CD4-positive, alpha-beta T cell treated with Interleukin-15 for 1 hour (primary cell): Measurements from ENCODE around the gene SYDE2.
"Not testable (repeated sequence)": the region's sequence is repeated elsewhere in the genome, so short reads cannot be mapped to it uniquely, and the experiment has no call there.

ENCODE experiments used
- DNase-seq: peaks from one replicate; pipeline ENCODE4 v3.0.0-alpha.2; 2020

SYDE2 gene

DNA sequence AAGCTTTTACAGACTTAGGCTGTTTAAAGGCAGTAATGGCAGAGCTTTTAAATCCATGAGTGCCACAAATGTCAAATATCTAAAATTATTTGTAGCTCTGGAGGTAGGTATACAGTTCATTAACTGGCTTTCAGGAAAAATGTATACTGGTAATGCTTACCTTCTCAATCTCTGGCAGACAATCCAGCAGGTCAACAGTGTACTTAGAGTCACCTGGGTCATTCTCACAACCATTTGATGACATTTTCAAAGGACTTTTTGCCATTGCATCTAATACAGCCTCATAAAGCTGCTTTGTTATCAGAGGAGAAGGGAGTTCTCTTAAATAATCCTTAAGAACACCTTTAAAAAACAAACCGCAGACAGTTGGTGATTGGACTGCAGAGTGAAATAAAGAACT, 31.9 kb downstream of the SYDE2 start:
- no peak for DNase-seq

GRCh38 chr1:85166351-85166750, 34.5 kb downstream of the SYDE2 start:
- no peak for DNase-seq

DNA sequence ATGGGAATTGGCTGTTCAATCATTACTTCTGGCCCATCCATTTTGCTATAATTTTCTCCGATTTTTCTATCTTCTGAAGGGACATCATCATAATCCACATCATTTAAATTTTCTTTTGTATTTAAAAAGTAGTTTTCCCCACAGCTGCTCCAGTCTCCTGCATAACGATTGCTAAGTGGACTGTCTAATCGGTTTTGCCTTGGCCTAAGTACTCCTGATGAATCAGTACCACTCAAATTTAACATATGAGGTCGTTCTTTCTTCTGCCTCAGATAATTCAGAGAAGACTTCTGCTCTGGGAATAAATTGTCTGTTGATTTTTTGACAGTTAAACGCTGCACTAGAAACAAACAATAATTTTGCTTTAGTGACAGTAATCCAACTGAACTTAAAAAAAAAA, 41.9 kb downstream of the SYDE2 start:
- no peak for DNase-seq

- DNase-seq: no peak
These were observed 43.4 kb downstream of the SYDE2 start for GRCh38 chr1:85157436-85157835.

DNA sequence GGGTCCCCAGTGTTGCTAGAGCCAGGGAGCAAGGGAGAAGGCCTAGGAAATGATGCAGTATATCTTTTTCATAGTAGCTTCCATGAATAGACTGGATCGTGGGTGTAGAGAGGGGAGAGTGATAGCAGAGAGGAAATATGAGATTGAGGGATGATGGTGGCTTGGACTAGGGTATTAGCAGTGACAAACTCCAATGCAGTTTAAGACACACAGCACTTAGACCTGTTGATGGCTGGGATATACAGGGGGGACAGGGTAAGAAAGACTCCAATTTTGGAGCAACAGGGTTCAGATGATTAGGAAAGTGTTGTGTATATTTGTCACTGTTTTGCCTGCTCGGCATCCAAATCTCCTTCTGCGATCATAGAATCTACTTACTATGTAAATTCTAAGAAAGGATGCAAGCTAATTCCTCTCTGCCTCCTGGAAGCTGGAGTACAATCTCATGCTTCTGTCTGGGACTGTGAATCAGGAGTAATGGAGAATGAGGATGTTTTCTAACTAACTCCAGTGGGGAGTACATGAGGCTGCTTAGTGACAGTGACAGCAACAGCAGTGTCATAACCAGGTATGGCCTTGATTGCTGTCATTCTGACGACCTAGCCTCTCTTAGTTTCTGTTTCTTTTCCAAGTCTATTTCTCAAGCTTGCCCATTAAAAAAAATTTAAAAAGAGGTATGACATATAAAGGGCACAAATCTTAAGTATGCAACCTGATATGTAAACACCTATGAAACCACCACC, 47.5 kb downstream of the SYDE2 start:
- DNase-seq: no peak

DNA sequence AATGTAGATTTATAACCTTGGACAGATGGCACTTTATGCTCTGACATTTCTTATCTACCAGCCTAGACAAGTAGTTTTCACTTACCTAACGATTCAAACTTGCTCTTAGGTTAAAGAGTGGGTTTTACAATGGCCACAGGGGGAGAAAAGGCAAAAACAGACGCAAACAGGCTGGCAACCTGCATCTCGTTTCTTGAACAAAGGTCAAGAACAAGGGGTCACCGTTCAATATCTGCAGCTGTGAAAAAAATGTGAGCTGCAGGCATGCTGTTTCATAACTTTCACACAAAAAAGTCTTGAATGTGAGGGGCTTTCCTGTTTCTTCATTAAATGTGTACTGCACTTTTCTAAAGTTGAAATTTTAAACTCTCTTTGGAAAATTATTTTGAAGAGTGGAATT, 49.4 kb downstream of the SYDE2 start:
- DNase-seq: no peak

- no peak for DNase-seq
These were observed 51.0 kb downstream of the SYDE2 start for GRCh38 chr1:85149805-85150204.

DNA sequence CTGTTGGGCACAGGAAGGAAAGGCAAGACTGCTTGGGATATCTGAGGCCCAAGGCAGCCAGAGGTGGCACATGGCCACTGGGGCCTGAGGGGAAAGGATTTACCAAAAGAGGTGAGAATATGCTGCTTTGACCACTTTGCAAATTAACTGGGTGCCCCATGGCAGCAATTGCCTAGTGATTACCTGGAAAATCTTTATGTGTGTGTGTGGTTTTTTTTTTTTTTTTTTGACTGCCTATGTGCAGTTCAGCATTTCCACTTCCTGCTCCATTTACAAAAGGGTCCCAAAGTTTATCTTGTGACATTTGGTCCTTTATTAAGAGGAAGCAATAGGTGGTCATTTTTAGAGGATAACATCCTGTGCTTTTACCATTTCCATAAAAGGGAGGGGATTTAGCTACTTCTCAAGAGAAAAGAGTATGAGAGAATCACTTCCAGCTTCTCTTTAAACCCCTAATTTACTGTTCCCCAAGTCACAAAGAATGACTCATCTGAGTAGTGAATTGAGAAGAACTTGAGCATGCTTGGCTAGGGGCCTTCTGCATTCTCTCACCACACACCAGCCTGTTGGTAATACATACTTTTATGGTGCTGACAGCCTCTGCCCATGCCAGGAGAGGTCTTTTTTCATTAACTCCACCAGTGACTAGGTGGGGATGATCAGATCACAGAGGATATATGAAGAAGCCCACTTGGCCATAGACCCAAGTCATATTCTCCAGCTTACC, 52.1 kb downstream of the SYDE2 start:
- DNase-seq: no peak

DNA sequence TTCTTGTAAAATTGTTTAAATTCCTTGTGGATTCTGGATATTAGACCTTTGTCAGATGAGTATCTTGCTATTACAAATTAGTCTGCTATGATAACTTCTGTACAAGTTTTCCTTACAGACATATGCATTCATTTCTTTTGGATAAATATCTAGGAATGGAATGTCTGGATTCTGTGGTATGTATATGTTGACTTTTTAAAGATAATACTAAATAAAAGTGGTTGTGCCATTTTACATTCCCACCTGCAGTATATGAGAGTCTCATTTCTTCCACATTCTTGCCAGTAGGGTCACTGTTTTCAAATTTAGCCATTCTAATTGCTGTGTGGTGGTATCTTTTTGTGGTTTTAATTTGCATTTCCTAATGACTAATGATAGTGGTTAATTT, 53.9 kb downstream of the SYDE2 start:
- DNase-seq: no peak

GRCh38 chr1:85146298-85146971, 54.4 kb downstream of the SYDE2 start:
- not testable (repeated sequence) for DNase-seq

DNA sequence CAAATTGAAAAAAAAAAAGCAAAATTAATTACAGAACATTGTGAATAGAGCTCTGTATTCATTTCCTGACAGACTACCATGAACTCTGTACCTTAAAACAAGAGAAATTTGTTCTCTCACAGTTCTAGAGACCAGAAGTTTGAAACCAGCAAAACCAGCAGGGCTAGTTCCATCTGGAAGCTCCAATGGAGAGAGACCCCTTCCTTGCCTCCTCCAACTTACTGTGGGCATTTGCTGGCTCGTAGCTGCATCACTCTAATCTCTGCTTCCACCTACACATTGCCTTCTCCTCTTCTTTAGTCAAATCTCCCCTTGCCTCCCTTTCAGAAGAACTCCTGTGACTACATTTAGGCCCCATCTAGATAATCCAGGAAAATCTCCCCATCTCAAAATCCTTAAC, 56.5 kb downstream of the SYDE2 start:
- no peak for DNase-seq

GRCh38 chr1:85142753-85143152, 58.1 kb downstream of the SYDE2 start:
- DNase-seq: no peak

- not testable (repeated sequence) for DNase-seq
These were observed 62.4 kb downstream of the SYDE2 start for GRCh38 chr1:85138439-85138838.

GRCh38 chr1:85137660-85138059, 63.2 kb downstream of the SYDE2 start:
- DNase-seq: no peak

GRCh38 chr1:85135392-85135798, 65.4 kb downstream of the SYDE2 start:
- DNase-seq: no peak

DNA sequence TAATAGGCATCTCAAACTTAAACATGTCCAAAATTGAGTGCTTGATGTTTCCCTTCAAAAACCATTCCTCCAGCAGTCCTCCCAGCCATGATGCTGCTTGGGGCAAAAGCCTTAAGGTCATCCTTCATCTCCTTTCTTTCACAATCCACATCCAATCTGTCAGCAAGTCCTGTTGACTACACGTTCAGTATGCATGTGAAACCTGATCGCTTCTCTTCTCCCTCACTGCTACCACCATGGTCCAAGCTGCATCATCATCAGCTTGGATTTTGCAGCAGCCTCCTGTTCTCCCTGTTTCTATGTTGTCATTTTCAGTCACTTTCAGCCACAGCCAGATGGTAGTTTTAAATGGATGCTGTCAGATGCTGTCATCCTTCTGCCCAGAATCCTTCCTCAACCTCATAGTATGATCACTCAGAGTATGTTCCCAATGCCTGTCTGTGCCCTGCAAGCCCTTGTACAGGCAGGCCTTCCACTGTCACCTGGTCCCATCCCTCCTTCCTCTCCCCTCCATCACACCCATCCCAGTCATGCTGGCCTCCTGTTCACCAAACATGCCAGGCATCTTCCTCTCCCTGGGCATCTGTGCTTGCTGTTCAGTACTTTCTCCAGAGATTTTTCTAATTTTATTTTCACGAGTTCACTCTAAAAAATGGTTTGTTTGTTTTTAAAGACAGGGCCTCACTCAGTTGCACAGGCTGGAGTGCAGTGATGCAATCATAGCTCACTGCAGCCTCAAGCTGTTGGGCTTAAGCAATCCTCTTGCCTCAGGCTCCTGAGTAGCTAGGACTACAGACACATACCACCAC, 66.0 kb downstream of the SYDE2 start:
- DNase-seq: no peak

GRCh38 chr1:85133565-85134159, 67.2 kb downstream of the SYDE2 start:
- no peak for DNase-seq

DNA sequence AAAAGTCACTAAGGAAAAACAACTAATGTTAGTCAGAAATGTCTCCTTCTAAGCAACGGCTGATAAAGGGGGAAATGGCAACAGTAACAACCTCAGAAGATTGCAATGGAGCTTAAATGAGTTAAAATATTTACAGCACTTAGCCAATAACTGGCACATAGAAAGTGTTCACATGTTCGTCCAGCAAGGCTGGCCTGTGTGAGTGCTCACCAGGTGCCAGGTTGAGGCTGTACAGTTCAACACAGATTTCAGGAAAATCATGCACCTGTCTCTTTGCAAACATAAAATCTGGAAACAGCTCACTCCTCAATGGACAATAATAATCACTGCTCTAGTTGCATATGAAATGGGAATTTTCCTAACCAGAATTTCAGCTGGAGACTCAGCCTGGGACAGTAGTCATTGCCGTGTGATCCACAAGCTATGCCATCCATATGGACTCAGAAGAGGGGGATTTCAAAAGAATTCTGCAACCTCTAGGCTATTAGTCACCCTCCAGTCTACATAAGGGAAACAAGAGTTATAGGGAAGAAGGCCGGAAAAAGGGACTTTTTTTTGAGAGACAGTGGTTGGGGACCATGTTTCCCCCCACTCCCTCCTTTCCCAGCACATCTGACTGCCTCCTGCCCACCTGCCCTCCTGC, 68.6 kb downstream of the SYDE2 start:
- no peak for DNase-seq

DNA sequence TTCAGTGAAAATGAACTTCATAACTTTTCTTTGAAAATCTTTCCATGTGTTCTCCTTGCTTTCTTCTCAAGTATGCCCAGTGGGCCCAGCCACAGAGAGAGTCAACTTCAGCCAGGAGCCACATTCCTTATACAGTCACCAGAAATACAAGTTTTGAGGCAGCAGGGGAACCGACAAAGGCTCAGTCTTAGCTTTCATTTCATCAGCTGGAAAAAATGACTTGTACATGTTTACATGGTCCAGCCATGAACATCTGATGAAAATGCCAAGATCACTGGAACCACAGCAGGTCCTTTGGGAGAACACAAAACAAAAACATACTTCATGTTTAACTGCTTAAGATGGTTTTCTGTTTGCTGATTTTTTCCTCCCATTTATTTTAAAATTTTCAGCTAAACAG, 72.5 kb downstream of the SYDE2 start:
- DNase-seq: no peak

GRCh38 chr1:85125891-85126290, 74.9 kb downstream of the SYDE2 start:
- no peak for DNase-seq

DNA sequence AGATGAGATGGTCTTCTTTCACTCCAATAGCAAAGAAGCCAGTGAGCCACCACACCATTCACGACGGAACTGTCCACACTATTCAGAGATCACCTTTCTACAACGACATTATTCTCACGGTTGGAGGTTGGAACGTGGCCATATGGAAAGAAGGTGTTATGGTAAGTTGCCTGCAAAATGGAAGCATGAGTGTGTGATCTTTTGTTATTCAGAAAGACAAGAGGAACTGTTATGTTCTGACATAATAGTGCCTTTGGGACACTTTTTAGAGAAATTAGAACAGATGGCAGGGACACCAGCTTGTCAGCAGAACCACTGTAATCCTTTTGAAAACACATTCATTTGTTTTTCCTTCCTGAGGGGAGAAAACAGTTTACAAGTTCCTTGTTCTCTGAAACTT, 76.7 kb downstream of the SYDE2 start:
- DNase-seq: no peak

DNA sequence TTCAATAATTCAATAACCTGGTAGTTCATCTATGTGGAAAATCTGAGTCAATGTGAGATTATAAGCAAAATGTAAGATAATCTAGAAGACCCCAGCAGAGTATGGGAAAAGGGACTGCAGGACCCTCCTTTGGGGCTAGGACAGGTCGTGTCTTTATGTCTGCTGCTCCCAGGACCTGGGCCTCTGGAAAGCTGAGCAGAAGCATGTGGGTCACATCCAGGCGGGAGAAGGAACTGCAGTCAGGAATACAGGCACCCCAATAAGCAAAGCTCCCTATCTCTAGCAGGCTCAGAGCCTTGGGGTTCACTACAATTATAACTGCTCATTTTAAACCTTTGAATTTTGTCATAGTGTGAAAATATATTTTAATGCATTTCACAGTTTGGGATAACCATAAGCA, 78.6 kb downstream of the SYDE2 start:
- DNase-seq: no peak
